H1 (cell line): ENCODE results near the gene ABCG8. TPM values are rescaled to one million over a fixed set of nuclear protein-coding genes. Genes with fewer than 3 reads are reported as not detected.

ENCODE experiments used
- CTCF ChIA-PET: fragments of 300-600 bp; sonication (Branson Sonifier 250); formaldehyde crosslinking; loops from one replicate; lab custom pipeline; 2021; ENCODE audit not compliant: partially characterized antibody; lab: Charles Lee
- POLR2A ChIA-PET: fragments of 300-600 bp; sonication (Branson Sonifier 250); formaldehyde crosslinking; loops from one replicate; lab custom pipeline; 2021; ENCODE audit warnings: inconsistent platforms; ENCODE audit not compliant: partially characterized antibody; lab: Charles Lee
- DNase-seq, 2 experiments: peaks; one replicate each; pipeline versions ENCODE4 v3.0.0 to v3.0.0-alpha.2; 2010 to 2022; ENCODE audit warnings: low spot score in 2 of 2, low read depth in 1 of 2, mixed read lengths in 1 of 2
- FAIRE-seq: peaks from 2 replicates; lab custom pipeline; 2011; peaks lifted over from hg19 to GRCh38; lab: Jason Lieb, UNC
- H2AFZ ChIP-seq: 2 replicates; pipeline ENCODE4 v1.8.1; 2012; ENCODE audit warnings: low read length, inconsistent platforms
- H2AK5ac ChIP-seq: 2 replicates; pipeline ENCODE4 v1.6.1; 2013; ENCODE audit warnings: low read depth, low read length
- H2BK120ac ChIP-seq: replicated peaks from 2 replicates; pipeline ENCODE3; 2013; ENCODE audit warnings: low read depth, low read length, inconsistent platforms
- H2BK12ac ChIP-seq: 2 replicates; pipeline ENCODE4 v1.6.1; 2013; ENCODE audit warnings: low read depth, low read length
- H2BK15ac ChIP-seq: 2 replicates; pipeline ENCODE4 v1.6.1; 2013; ENCODE audit warnings: low read length
- H2BK20ac ChIP-seq: 2 replicates; pipeline ENCODE4 v1.6.1; 2013; ENCODE audit warnings: low read length
- H2BK5ac ChIP-seq: 2 replicates; pipeline ENCODE4 v1.6.1; 2013; ENCODE audit warnings: low read depth, low read length
- H3K14ac ChIP-seq: 2 replicates; pipeline ENCODE4 v1.6.1; 2013; ENCODE audit warnings: inconsistent platforms; ENCODE audit not compliant: insufficient read length
- H3K18ac ChIP-seq: 2 replicates; pipeline ENCODE4 v1.6.1; 2013; ENCODE audit warnings: low read length; ENCODE audit errors: extremely low read depth
- H3K23ac ChIP-seq: 2 replicates; pipeline ENCODE4 v1.6.1; 2013; ENCODE audit warnings: inconsistent platforms; ENCODE audit not compliant: insufficient read length
- H3K23me2 ChIP-seq: 2 replicates; pipeline ENCODE4 v1.6.1; 2013; ENCODE audit warnings: low read depth, low read length
- H3K27ac ChIP-seq: 2 replicates; pipeline ENCODE4 v1.6.1; 2011; ENCODE audit warnings: low read depth, low read length, inconsistent platforms
- H3K27me3 ChIP-seq, 4 experiments: replicated peaks in 1 of 4; 1 replicate in 1 of 4; 2 replicates in 3 of 4; pipeline versions ENCODE4 v1.6.1 to v1.8.1; 2011 to 2013; ENCODE audit warnings: low read length in 3 of 4, mild to moderate bottlenecking in 3 of 4, inconsistent platforms in 2 of 4, mixed read lengths in 2 of 4, moderate library complexity in 1 of 4; ENCODE audit not compliant: control insufficient read depth in 3 of 4, insufficient read depth in 3 of 4; ENCODE audit errors: extremely low read depth in 1 of 4
- H3K36me3 ChIP-seq, 4 experiments: 2 replicates each; pipeline versions ENCODE4 v1.6.1 to v1.8.1; 2011 to 2013; ENCODE audit warnings: mild to moderate bottlenecking in 4 of 4, low read length in 3 of 4, moderate library complexity in 2 of 4, control low read depth in 1 of 4, inconsistent platforms in 1 of 4; ENCODE audit not compliant: insufficient read depth in 4 of 4, control insufficient read depth in 2 of 4
- H3K4ac ChIP-seq: replicated peaks from 2 replicates; pipeline ENCODE3; 2013; ENCODE audit warnings: low read length, low read depth, mixed read lengths, inconsistent platforms; ENCODE audit not compliant: insufficient read length
- H3K4me1 ChIP-seq, 4 experiments: replicated peaks in 1 of 4; 1 replicate in 1 of 4; 2 replicates in 3 of 4; pipeline versions ENCODE4 v1.6.1 to v1.8.1; 2011 to 2013; ENCODE audit warnings: low read length in 3 of 4, inconsistent platforms in 2 of 4, mixed read lengths in 1 of 4; ENCODE audit not compliant: insufficient read depth in 4 of 4, control insufficient read depth in 3 of 4
- H3K4me2 ChIP-seq, 2 experiments: 2 replicates each; pipeline versions ENCODE4 v1.6.1 to v1.8.1; 2011 to 2013; ENCODE audit warnings: low read depth in 2 of 2, low read length in 2 of 2, control low read depth in 1 of 2, inconsistent platforms in 1 of 2, mild to moderate bottlenecking in 1 of 2; ENCODE audit not compliant: insufficient read depth in 1 of 2
- H3K4me3 ChIP-seq, 4 experiments: fragments of 200-600, 300-600 bp in 1 of 4; sonication (generic), shearing (Covaris generic), sonication (Bioruptor Twin) in 1 of 4; 2 replicates each; pipeline versions ENCODE4 v1.5.1 to v1.8.1; 2011 to 2016; ENCODE audit warnings: low read length in 4 of 4, low read depth in 3 of 4, control low read depth in 2 of 4, inconsistent platforms in 2 of 4, mild to moderate bottlenecking in 2 of 4, mixed read lengths in 1 of 4, moderate library complexity in 1 of 4; ENCODE audit not compliant: insufficient read depth in 2 of 4; ENCODE audit errors: extremely low read depth in 1 of 4
- H3K56ac ChIP-seq: replicated peaks from 2 replicates; pipeline ENCODE3; 2013; ENCODE audit warnings: low read depth, mild to moderate bottlenecking, mixed read lengths, low read length, inconsistent platforms; ENCODE audit not compliant: insufficient read length
- H3K79me1 ChIP-seq: 2 replicates; pipeline ENCODE4 v1.6.1; 2013; ENCODE audit warnings: low read depth, low read length, control low read depth
- H3K79me2 ChIP-seq, 2 experiments: 2 replicates each; pipeline versions ENCODE4 v1.6.1 to v1.8.1; 2012 to 2013; ENCODE audit warnings: low read length in 2 of 2, mild to moderate bottlenecking in 2 of 2, inconsistent platforms in 1 of 2; ENCODE audit not compliant: insufficient read depth in 2 of 2, control insufficient read depth in 1 of 2
- H3K9ac ChIP-seq, 4 experiments: replicated peaks in 1 of 4; 1 replicate in 1 of 4; 2 replicates in 3 of 4; pipeline versions ENCODE4 v1.6.1 to v1.8.1; 2011 to 2013; ENCODE audit warnings: low read depth in 3 of 4, low read length in 3 of 4, control low read depth in 2 of 4, mild to moderate bottlenecking in 2 of 4, moderate library complexity in 2 of 4, inconsistent platforms in 1 of 4; ENCODE audit errors: extremely low read depth in 1 of 4
- H3K9me3 ChIP-seq, 2 experiments: 2 replicates each; pipeline versions ENCODE4 v1.6.1 to v1.8.1; 2012 to 2013; ENCODE audit warnings: mild to moderate bottlenecking in 2 of 2, moderate library complexity in 2 of 2, control low read depth in 1 of 2, inconsistent platforms in 1 of 2, low read depth in 1 of 2, low read length in 1 of 2, mixed read lengths in 1 of 2; ENCODE audit not compliant: insufficient read depth in 2 of 2
- H4K20me1 ChIP-seq, 2 experiments: replicated peaks in 1 of 2; 2 replicates each; pipeline versions ENCODE3 to v1.8.1; 2011 to 2013; ENCODE audit warnings: inconsistent platforms in 2 of 2, low read length in 2 of 2, mild to moderate bottlenecking in 1 of 2; ENCODE audit not compliant: insufficient read depth in 2 of 2, control insufficient read depth in 1 of 2
- H4K5ac ChIP-seq: 2 replicates; pipeline ENCODE4 v1.6.1; 2013; ENCODE audit warnings: low read length, low read depth, mixed read lengths, inconsistent platforms; ENCODE audit not compliant: insufficient read length
- H4K8ac ChIP-seq: 2 replicates; pipeline ENCODE4 v1.8.0; 2013; ENCODE audit warnings: mild to moderate bottlenecking, moderate library complexity, low read length, inconsistent platforms; ENCODE audit not compliant: insufficient read depth; ENCODE audit errors: extremely low read depth
- H4K91ac ChIP-seq: replicated peaks from 2 replicates; pipeline ENCODE3; 2013; ENCODE audit warnings: low read length, mixed read lengths, inconsistent platforms; ENCODE audit not compliant: insufficient read length
- E2F6 ChIP-seq: IDR thresholded peaks from 2 replicates; pipeline ENCODE4 v1.6.1; 2012; ENCODE audit warnings: inconsistent platforms
- JUN ChIP-seq: IDR thresholded peaks from 2 replicates; pipeline ENCODE4 v1.6.1; 2011; ENCODE audit warnings: low read depth, mild to moderate bottlenecking, improper control_type of control experiment, low read length
- SP4 ChIP-seq: IDR thresholded peaks from 2 replicates; pipeline ENCODE4 v1.6.1; 2012; ENCODE audit warnings: low read length, inconsistent platforms
- WGBS, 2 experiments: shearing (Covaris generic) in 1 of 2; methylation state at CpG; one replicate each; pipeline versions ENCODE4 v1.1.6 to v1.1.7; 2013 to 2015; ENCODE audit warnings: low lambda C conversion rate in 2 of 2, mixed read lengths in 2 of 2, inconsistent platforms in 1 of 2, low coverage in 1 of 2, missing lambda C conversion rate in 1 of 2; ENCODE audit not compliant: insufficient replicate concordance in 2 of 2, insufficient coverage in 1 of 2, insufficient read length in 1 of 2; ENCODE audit errors: extremely low coverage in 1 of 2, missing lambda C conversion rate in 1 of 2; 5-methylcytosine and 5-hydroxymethylcytosine counted together
- polyA plus RNA-seq, 7 experiments: library from polyadenylated mRNA; depleted of rRNA in 3 of 7; stranded (reverse) in 5 of 7; unstranded in 2 of 7; fragments of >200 nt in 5 of 7; fragments of 200-250 nt in 2 of 7; gene quantifications; 1 replicate in 5 of 7; 2 replicates in 1 of 7; 4 replicates in 1 of 7; pipeline versions ENCODE4 v1.2.1 to v1.2.3, GENCODE V29; 2011 to 2013; ENCODE audit warnings: missing spikeins in 2 of 7, mixed read lengths in 2 of 7
- total RNA-seq: library from RNA; stranded (reverse); fragmentation: NEBNext Ultra II Directional; extraction: Animal tissue kit (Norgen Biotek cat#: 25700); gene quantifications from 2 replicates; pipeline ENCODE4 v1.2.1, GENCODE V29; 2021
- TF ChIP-seq, protein P1 (sequence below): IDR thresholded peaks from 2 replicates; pipeline ENCODE4 v1.6.1; 2012; ENCODE audit warnings: low read length, inconsistent platforms

The ABCG8 gene
- total and polyA plus RNA-seq, 2 of the 8 experiments (the other 6 are each of a cell fraction or from before 2014, with no cell fraction given): not detected

DNA sequence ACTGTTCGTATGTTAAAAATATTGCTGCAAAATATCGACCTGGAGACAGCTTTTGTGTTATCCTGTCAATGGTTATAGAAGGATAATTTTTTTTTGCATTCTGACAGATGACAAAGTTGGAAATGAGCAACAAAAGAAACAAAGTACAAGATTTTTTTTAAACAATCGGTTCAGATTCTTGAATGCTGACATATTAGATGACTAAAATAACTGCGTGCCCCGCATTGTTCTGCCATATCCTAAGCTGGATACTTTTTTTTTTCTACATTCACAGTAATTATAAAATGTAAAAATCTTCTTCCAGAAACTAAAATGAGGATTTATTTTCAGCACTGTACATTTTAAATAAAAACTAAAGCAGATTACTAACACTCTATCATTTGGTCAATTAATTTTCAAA, 67.1 kb downstream of the ABCG8 start:
- Histone ChIP-seq H3K23me2 (no peaks in the 10 kb centered on the region), H4K20me1 (peaks cover 0 to 2% of the 10 kb centered on the region in 2 experiments), H3K79me2 (no peaks in the 10 kb centered on the region), H3K4me2 (no peak overlapping the region), H3K4me1 (no peaks in the 10 kb centered on the region), H2AK5ac (no peak overlapping the region), H2BK12ac (no peak overlapping the region), H4K8ac (no peak overlapping the region), H2BK120ac (no peak overlapping the region), H2AFZ (no peak overlapping the region), H3K4ac (no peak overlapping the region), H4K91ac (no peak overlapping the region), H2BK15ac (no peak overlapping the region), H2BK20ac (no peak overlapping the region), H3K14ac (no peak overlapping the region), H3K4me3 (no peak overlapping the region), H3K18ac (no peak overlapping the region), H3K36me3 (peaks cover 5 to 61% (median 30%) of the 10 kb centered on the region in 4 experiments)
- POLR2A ChIA-PET: interaction anchor here (0.6 kb wide), 1 partner anchor 327 kb away, joined by 3 read pairs; no protein-coding TSS in a partner anchor
- DNase-seq: no peak
- CTCF ChIA-PET: interaction anchor here (0.6 to 2.1 kb wide), 3 partner anchors 17 to 1087 kb away, joined by 3 to 7 read pairs (median 3); no protein-coding TSS in a partner anchor
- no peak for FAIRE-seq
- WGBS, 2 experiments: 94% methylated on average over 5 of the region's 5 CpGs; no CpG with 5 or more reads in 1 of the 2 experiments
- TF ChIP-seq, protein P1, sequence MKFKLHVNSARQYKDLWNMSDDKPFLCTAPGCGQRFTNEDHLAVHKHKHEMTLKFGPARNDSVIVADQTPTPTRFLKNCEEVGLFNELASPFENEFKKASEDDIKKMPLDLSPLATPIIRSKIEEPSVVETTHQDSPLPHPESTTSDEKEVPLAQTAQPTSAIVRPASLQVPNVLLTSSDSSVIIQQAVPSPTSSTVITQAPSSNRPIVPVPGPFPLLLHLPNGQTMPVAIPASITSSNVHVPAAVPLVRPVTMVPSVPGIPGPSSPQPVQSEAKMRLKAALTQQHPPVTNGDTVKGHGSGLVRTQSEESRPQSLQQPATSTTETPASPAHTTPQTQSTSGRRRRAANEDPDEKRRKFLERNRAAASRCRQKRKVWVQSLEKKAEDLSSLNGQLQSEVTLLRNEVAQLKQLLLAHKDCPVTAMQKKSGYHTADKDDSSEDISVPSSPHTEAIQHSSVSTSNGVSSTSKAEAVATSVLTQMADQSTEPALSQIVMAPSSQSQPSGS: no peak
- TF ChIP-seq SP4 (no peak), JUN (no peak), E2F6 (no peak)
- TF ChIP-seq, all 59 proteins: peak for 0
- H3K56ac ChIP-seq: no peak overlapping the region
- no peaks in the 10 kb centered on the region for H3K79me1 ChIP-seq
- H3K9me3 ChIP-seq: no peaks in the 10 kb centered on the region
- H4K5ac ChIP-seq: no peak overlapping the region
- no peak overlapping the region for H3K27ac ChIP-seq
- no peak overlapping the region for H2BK5ac ChIP-seq
- H3K9ac ChIP-seq: no peak overlapping the region
- H3K23ac ChIP-seq: no peak overlapping the region
- peaks cover 0 to 1% (median 0%) of the 10 kb centered on the region in 4 experiments; a peak in 1 of 7 replicates for H3K27me3 ChIP-seq
